Urothelium cell line (cell line): ENCODE measurements around the gene EFNB1.
A peak's percentile ranks its signal among the peaks of the same experiment; 100 is the strongest.
"Not testable (repeated sequence)": the region's sequence is repeated elsewhere in the genome, so short reads cannot be mapped to it uniquely, and the experiment has no call there.

Source experiments
- DNase-seq: peaks from one replicate; pipeline ENCODE4 v3.0.0; 2011; ENCODE audit warnings: low spot score, mixed read lengths
- FAIRE-seq: peaks from 2 replicates; lab custom pipeline; 2011; peaks lifted over from hg19 to GRCh38; lab: Jason Lieb, UNC

EFNB1 gene

DNA sequence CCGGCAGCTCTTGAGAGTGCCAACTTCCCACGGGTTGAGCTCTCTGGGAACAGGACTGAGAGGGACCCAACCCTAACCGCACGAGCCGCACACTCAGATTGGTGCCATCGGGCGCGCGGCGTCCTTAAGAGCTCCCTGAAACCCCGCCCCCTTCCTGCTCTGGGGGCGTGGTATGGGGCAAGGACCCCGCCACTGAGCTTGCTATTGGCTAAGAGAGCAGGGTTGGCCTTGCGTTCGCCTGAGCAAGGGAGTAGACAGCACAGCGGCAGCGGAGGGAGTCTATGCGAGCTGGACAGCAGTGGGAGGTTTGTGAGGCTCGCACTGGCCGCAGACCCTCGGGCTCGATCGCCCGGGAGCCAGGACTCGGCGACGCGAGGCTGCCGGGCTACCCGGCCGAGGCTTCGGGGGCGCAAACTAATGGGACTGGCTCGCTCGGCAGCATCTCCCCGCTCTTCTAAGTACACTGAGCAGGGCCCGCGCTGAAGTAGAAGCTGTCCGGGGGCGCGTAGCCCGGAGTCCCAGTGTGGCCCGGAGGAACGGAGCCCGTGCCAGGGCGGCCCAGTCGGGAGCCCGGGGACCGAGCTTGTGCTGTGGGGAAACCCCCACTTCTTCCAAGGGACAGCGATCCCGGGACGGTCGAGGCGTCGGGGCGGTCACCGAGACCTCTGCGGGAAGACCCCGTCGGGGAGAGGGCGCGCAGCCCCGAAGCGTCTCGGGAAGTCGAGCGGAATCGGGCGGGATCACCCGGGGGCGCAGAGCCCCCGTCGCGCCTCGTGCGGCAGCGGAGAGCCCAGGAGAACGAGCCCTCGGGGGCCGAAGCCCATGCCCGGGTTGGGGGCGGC, at the start of gene EFNB1:
TSS of gene EFNB1 (plus strand) at position 282 of the 842 bp plus-strand sequence. CDS start 756 bp downstream, outside the sequence.
- peak; percentile 63 for FAIRE-seq
- DNase-seq, result peak; percentile 90

GRCh38 chrX:68781295-68781694, 47.5 kb upstream of the EFNB1 start:
- DNase-seq, FAIRE-seq: not testable (repeated sequence)

GRCh38 chrX:68784816-68785215, 44.0 kb upstream of the EFNB1 start:
- FAIRE-seq (no peak), DNase-seq (no peak)

DNA sequence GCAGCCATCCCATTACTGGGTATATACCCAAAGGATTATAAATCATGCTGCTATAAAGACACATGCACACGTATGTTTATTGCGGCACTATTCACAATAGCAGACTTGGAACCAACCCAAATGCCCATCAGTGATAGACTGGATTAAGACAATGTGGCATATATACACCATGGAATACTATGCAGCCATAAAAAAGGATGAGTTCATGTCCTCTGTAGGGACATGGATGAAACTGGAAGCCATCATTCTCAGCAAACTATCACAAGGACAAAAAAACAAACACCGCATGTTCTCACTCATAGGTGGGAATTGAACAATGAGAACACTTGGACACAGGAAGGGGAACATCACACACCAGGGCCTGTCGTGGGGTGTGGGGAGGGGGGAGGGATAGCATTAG, 42.2 kb upstream of the EFNB1 start:
- FAIRE-seq, DNase-seq: not testable (repeated sequence)

DNA sequence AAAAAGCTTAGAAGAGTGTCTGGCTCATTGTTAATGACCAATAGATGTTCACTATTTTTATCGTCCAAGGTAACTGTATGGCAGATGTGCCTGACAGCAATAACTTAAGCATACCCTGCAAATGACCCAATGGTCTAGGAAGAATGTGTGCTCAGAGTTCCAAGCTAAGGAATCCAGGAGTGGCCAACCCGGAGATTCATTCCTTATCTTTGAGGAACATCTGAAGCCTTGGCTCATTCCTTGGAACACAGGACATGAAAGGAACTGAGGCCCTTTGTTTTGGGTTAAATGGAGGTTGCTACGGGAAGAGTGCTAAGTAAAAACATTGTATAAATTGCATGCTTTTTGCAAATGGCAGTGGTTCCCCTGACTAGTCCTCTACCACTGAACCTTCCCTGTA, 38.9 kb upstream of the EFNB1 start:
- FAIRE-seq, result no peak
- no peak for DNase-seq

DNA sequence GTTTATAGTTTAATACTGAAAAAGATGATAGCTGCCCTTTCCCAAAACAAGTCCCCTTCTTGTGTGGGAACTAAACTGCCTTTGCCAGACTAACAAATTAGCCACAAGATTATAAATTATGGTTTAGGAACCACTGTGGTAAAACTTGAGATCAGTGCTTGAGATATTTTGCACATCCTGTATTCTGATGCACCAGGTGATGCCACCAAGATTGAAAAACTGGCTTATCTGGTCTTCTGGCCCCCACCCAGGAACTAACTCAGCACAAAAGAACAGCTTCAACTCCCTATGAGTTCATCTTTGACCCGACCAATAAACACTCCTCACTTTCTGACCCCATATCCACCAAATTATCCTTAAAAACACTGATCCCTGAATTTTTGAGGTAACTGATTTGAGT, 36.7 kb upstream of the EFNB1 start:
- FAIRE-seq, result no peak
- DNase-seq, result no peak

- DNase-seq (no peak), FAIRE-seq (no peak)
These were observed 34.4 kb upstream of the EFNB1 start for GRCh38 chrX:68794461-68794860.

DNA sequence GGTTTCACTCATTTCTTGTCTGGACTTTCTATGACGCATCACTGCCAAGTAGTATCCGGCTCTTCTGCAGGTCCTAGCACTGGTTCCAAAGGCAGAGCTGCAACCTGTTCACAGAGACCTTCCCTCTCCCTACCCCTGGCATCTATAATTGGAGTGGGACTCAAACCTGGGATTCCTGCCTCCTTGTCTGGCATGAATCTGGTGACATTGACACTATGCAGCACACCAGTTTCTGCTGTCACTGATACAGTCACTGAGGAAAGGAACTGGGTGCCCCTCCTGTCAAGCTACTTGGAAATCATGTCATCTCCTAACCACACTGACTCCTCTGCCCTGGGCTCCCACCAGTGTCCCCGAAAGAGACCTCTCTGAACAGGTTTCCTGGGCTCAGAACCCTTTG, 33.1 kb upstream of the EFNB1 start:
- DNase-seq, result no peak
- no peak for FAIRE-seq

- not testable (repeated sequence) for DNase-seq, FAIRE-seq
These were observed 30.4 kb upstream of the EFNB1 start for GRCh38 chrX:68798400-68798799.

- FAIRE-seq, result no peak
These were observed 27.0 kb upstream of the EFNB1 start for GRCh38 chrX:68801737-68802290.

GRCh38 chrX:68807818-68808217, 21.0 kb upstream of the EFNB1 start:
- DNase-seq (peak; percentile 24), FAIRE-seq (no peak)

More at GRCh38 chrX:68801737-68802290, 27.0 kb upstream of the EFNB1 start:
- no peak for DNase-seq

DNA sequence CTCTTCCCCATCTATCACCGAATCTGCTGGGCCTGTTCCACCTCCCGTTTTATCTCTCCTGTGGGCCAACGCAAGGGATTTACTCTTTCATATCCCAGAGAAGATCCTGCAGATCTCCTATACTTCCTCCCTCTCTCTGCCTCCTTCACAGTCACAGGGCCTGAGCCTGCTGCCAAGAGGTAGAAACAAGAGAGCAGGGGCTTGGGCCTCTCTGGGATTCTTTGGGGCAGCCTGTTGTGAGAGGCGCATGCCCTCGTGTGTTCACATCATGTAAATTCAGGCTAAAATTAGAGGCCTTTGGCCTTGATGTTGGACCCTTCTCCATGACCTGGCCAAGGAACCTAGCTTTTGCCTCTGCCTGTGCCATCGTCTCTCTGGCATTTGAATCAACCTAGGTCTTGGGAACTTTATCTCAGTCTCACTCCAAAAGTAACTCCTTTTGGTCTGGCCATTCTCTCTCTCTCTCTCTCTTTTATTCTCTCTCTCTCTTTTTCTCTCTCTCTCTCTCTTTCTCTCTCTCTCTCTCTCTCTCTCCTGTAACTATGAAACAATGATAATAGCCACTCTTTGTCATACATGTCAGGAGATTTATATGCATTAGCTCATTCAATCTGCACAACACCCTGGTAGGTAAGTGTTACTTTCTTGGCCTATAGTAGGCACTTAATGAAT, 20.0 kb upstream of the EFNB1 start:
- DNase-seq (peak; percentile 38), FAIRE-seq (no peak)

- FAIRE-seq (no peak), DNase-seq (no peak)
These were observed 8.2 kb upstream of the EFNB1 start for GRCh38 chrX:68820476-68821110.

DNA sequence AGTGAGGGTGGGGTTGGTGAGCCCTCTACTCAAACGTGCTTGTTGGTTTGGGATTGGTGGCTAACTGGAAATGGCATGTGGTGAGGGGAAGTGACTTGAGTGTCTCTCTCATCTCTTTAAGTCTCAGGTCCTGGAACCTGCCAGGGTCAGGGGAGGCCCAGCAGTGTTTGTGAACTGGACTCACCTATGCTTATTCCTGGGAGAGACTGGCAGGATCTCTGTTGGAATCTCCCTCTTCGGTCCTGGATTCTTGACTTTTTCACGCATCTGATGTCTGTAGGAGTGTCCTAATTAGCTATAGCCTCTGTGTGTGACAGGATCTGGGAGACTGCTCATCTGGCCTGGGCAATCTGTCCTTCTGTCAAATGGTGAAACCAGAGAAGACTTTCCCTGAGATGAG, 7.2 kb upstream of the EFNB1 start:
- FAIRE-seq, result no peak

DNA sequence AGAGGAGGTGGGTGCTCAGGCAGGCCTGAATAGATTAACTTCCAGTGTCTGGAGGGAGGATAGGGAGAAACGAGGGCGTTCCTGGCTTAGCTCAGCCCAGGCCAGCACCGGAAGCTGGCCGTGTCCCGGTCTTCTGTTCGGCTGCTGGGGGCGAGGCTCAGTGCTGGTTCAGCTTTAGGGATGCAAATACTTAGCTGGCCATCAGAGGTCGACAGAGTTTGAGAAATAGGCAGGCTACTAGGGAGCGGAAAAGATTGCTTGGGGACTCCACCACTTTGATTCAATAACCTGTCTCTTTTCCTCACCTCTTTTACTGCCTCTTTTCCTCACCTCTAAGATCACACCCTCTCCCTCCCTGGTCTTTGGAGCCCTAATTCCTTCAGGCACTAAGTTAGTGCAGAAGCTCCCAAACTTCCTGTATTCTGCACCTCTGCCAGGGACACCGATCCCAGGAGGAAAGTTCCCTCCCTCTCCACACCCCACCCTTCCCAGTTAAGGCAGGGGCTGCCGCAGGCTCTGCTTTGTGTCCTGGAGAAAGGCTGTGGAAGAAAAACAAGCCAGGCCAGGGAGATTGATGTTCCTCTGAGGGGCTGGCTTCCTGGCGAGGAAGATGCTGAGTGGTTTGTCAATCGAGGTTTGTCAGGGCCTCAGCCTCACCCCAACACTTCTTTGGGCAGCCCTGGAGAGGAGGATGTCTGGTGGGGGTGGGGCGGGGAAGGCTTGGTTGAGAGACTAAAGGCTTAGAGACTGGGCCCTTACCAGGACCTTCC, 6.0 kb upstream of the EFNB1 start:
- FAIRE-seq (no peak), DNase-seq (peak; percentile 74)

More for the DNA sequence above, 7.2 kb upstream of the EFNB1 start:
- DNase-seq, result no peak

DNA sequence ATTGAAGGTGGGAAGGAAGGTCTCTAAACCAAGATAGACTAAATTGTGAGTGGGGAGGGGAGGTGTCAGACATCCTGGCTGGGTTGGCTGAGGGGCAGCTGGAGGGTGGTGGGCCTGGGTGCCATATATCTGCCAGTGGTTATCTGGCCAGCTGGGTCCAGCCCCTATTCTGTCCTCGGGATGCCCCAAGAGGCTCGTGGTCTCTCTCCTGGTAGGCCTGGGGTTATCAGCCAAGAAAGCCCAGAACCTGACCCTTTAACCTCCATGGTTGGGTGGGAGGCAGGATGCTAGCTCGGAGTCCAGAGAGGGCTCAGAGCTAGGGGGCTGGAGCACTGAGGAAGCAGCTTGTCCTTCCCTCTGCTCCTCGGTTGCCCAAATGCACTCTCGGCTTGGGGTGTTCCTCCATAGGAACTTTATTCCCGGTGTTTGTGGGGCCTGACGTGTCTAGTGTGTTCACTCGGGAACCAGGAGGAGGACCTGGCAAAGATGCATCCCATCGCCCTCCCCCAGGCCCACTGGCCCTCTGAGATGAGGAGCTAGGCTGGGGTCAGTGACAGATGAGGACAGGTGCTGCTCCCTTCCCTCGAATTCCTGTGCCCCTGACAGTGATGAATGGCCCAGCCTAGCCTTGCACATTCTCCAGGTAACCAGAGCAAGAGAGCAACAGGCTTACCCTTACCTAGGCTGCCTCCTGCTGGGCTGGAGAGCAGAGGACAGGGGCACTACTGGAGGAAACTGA, 5.2 kb upstream of the EFNB1 start:
- DNase-seq (no peak), FAIRE-seq (no peak)

DNA sequence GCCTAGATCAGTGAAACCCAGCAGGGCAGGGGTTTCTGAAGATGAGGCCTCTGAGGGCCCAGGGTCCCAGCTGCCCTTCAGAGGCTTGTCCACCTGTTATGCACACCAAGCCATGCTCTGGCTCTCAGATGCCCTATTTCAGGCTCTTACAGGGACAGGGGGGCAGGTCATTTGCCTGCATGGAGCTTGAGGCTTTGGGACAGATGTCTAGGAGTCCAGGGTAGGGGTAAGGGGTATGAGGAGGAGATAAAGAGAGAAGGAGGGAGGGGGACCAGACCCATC, 4.7 kb upstream of the EFNB1 start:
- no peak for FAIRE-seq

DNA sequence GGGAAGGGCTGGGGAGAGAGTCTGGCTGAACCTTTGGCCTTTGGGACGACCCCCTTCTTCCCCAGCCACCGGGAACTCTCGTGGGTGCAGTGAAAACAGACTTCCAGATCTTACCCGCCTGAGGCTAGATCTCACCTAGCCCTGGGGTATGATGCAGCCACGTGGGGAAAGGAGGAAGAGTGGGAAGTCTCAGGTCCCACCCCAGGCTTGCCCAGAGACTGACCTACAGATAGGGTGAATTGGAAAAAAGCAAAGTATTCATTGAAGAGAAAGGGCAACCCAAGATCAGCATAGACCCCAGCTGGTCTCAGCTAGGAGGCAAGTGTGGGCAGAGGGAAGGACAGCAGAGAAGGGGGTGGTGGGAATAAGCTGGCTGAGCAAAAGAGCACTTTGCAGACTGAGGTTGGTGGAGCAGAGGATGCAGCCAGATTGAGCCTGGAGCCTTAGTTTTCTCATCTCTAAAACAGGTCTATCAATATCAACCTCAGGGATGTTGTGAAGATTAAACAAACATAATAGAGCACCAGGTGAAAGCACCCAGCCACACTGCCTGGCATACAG, 4.2 kb upstream of the EFNB1 start:
- no peak for DNase-seq

More for the DNA sequence above, 4.7 kb upstream of the EFNB1 start:
- DNase-seq, result no peak

GRCh38 chrX:68826113-68826980, 2.5 kb upstream of the EFNB1 start:
- no peak for DNase-seq
- FAIRE-seq, result no peak

More for the DNA sequence above, 4.2 kb upstream of the EFNB1 start:
- no peak for FAIRE-seq
